ENCODE data around the gene BCAM. TPM values are rescaled to one million over a fixed set of nuclear protein-coding genes. Genes with fewer than 3 reads are reported as not detected.

The BCAM gene
- total and polyA plus RNA-seq, 7 donors: 1.2 to 36.3 (median 11.8) TPM

DNA sequence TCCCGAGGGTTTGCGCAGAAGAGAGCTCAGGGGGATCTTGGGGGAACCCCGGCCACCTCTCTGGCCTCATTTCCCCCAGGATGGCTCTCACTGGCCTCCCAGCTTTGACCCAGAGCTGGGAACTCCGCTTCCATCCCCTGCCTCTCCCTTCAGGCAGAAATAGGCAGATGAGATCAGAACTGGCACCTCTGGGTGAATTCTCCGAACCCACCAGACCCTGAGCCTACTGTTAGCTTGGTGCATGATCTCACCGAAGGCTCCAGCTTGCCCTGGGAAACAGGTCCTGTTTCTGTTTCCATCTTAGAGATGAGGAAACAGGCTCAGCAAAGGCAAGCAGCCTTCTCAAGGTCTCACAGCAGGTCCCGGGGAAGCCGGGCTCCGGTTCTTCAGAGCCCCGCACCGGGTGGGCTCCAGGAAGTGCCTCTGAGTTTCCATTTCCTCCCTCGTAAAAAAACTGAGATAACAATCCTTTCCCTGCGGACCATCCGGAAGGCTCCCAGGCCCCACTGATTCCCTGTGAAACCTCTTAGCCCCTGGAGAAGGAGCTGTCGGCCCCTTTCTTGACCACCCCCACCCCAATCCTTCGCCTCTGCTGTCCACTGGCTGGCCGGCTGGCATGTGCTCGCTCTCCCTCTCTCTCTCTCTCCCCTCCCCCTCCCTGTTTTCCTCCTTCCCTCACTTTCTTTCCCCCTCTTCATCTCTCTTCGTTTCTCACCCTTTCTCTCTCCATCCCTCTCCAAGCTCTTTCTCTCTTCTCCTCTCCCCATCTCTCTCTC is 39.3 kb downstream of the BCAM start:
- peak; percentile 75 for DNase-seq
- TF ChIP-seq POLR2A (IDR thresholded peaks at IDR 0.05) (no peak), EP300 (IDR thresholded peaks at IDR 0.05) (peak in 1 of 4 donors; percentile 4), POLR2AphosphoS5 (IDR thresholded peaks at IDR 0.05) (peak in 1 of 4 donors; percentile 12)
- TF ChIP-seq, protein P1, sequence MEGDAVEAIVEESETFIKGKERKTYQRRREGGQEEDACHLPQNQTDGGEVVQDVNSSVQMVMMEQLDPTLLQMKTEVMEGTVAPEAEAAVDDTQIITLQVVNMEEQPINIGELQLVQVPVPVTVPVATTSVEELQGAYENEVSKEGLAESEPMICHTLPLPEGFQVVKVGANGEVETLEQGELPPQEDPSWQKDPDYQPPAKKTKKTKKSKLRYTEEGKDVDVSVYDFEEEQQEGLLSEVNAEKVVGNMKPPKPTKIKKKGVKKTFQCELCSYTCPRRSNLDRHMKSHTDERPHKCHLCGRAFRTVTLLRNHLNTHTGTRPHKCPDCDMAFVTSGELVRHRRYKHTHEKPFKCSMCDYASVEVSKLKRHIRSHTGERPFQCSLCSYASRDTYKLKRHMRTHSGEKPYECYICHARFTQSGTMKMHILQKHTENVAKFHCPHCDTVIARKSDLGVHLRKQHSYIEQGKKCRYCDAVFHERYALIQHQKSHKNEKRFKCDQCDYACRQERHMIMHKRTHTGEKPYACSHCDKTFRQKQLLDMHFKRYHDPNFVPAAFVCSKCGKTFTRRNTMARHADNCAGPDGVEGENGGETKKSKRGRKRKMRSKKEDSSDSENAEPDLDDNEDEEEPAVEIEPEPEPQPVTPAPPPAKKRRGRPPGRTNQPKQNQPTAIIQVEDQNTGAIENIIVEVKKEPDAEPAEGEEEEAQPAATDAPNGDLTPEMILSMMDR (IDR thresholded peaks at IDR 0.05): peak in 1 of 4 experiments; percentile 7
- Histone ChIP-seq H3K27ac (peak overlapping the region; percentile 94 to 98 (median 96)), H3K9me3 (no peaks in the 10 kb centered on the region), H3K4me3 (peak overlapping the region; percentile 83 to 100 (median 96)), H3K4me1 (peaks cover 0 to 58% (median 39%) of the 10 kb centered on the region in 4 donors), H3K27me3 (no peaks in the 10 kb centered on the region), H3K36me3 (peaks cover 0 to 5% (median 0%) of the 10 kb centered on the region in 4 donors)
- WGBS, 2 donors: 36 to 39% methylated on average over 19 of the region's 19 CpGs
- intact Hi-C loops (cut with DNase I): loop anchor here (2.0 to 5.0 kb wide), 3 partner anchors 43 to 104 kb away; partner anchors contain the start of genes BCL3 and TOMM40

DNA sequence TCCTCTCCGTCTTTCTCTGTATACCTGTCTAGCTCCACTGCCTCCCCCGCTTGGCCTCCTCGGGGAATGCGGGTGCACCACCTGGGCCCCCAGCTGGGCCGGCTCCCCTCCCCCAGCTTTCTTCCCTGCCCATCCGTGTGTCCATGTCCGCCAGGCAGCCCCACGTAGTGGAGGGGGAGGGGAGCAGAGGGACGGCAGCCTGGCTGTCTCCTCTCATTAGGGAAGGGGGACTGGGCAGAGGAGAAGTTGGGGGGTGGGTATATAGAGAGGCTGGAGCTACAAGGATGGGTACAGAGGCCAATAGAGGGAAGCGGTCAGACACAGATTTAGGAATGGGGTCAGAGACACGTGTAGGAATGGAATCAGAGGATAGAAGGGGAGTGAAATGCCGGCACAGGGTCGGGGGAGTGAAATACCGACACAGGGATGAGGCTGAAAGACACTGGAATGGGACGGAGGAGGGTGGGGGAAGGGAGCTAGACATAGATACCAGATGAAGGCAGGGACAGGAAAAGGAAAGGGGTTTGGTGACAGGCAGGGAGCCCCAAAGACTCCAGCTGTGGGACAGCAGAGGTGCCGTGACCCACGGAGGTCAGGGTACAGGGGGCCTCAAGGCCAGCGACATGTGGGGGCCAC is 40.0 kb downstream of the BCAM start:
- Histone ChIP-seq H3K4me3 (peak overlapping the region; percentile 83 to 100 (median 96)), H3K4me1 (peaks cover 0 to 58% (median 39%) of the 10 kb centered on the region in 4 donors), H3K27ac (peak overlapping the region; percentile 94 to 98 (median 96)), H3K9me3 (no peaks in the 10 kb centered on the region), H3K27me3 (no peaks in the 10 kb centered on the region), H3K36me3 (peaks cover 0 to 5% (median 0%) of the 10 kb centered on the region in 4 donors)
- TF ChIP-seq POLR2AphosphoS5 (IDR thresholded peaks at IDR 0.05) (peak in 1 of 4 donors; percentile 13), POLR2A (IDR thresholded peaks at IDR 0.05) (no peak)
- 47 to 71% methylated on average over 18 of the region's 18 CpGs for WGBS, 2 donors
- peak; percentile 70 for DNase-seq
- intact Hi-C loops (cut with DNase I): loop anchor here (2.0 to 5.0 kb wide), 3 partner anchors 42 to 103 kb away; partner anchors contain the start of genes BCL3 and TOMM40

DNA sequence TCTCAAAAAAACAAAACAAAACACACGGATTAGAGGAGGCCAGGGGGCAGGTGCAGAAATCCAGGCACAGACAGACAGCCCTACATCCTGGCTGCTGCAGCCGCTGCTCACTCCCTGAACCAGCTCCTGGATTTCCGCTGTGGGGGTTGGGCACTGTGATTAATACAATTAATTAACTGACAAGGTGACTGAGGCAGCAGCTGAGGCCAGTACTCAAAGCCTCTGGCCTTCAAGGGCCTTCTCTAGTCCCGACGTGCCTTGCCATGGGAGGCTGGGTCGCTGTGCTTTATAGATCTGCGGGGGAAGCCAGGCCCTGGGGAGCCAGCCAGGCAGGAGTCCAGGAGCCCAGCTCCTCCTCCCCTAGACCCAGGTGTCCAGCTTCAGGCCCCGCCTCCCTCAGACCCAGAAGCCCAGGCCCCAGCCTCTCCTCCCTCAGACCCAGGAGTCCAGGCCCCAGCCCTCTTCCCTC is 41.8 kb downstream of the BCAM start:
- intact Hi-C loops (cut with DNase I): no loop called here
- Histone ChIP-seq H3K4me3 (no peak overlapping the region), H3K36me3 (peaks cover 0 to 5% (median 0%) of the 10 kb centered on the region in 4 donors), H3K27me3 (no peaks in the 10 kb centered on the region), H3K4me1 (peaks cover 0 to 45% (median 28%) of the 10 kb centered on the region in 4 donors), H3K9me3 (no peaks in the 10 kb centered on the region), H3K27ac (peak overlapping the region in 2 of 4 donors; percentile 94 to 98)
- peak; percentile 66 for DNase-seq
- no peak for TF ChIP-seq POLR2AphosphoS5 (IDR thresholded peaks at IDR 0.05)
- WGBS, 2 donors: 77 to 83% methylated on average over 8 of the region's 8 CpGs

DNA sequence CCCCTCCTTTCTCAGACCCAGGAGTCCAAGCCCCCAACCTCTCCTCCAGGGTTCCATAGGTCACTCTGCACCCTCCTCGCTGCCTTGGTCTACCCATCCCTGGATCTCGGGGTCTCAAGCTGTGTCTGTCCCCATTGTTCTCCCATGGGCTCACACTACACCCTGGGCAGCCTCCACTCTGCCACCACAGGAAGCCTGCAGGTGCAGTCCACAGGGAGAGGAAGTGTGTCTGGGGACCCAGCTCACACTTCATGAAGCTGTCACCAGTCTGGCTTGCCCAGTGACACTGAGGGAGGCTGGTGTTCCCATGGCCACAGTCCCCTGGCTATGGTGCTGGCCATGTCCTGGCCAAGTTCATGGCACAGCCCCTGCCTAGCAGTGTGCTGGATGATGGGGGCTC is 42.5 kb downstream of the BCAM start:
- H3K4me1 ChIP-seq: peaks cover 0 to 45% (median 28%) of the 10 kb centered on the region in 4 donors
- intact Hi-C loops (cut with DNase I): no loop called here
- DNase-seq: no peak
- H3K36me3 ChIP-seq: peaks cover 0 to 5% (median 0%) of the 10 kb centered on the region in 4 donors
- H3K9me3 ChIP-seq: no peaks in the 10 kb centered on the region
- WGBS, 2 donors: 56 to 83% methylated on average over 2 of the region's 2 CpGs
- H3K4me3 ChIP-seq: no peak overlapping the region
- H3K27me3 ChIP-seq: no peaks in the 10 kb centered on the region
- TF ChIP-seq POLR2A (IDR thresholded peaks at IDR 0.05): no peak
- no peak for TF ChIP-seq EP300 (IDR thresholded peaks at IDR 0.05)
- H3K27ac ChIP-seq: no peak overlapping the region

DNA sequence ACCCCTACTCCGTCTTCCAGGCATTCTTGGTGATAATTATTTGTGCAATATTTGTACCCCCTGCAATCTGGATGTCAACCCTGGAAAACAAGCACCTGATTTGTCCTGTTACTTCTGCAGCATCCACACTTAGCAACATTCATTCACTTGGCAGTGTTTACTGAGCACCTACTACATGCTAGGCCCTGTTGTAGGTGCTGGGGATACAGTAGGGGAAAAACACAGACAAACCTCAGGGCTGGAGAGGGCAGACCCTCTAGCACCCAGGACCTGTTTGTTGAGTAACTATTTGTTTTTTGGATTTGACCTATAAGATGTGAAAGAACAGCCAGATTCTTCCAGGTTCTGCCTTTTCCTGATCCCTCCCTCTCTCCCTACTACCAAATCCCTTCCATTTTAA is 46.7 kb downstream of the BCAM start:
- TF ChIP-seq POLR2AphosphoS5 (IDR thresholded peaks at IDR 0.05): no peak
- TF ChIP-seq, protein P1 (IDR thresholded peaks at IDR 0.05): no peak
- TF ChIP-seq EP300 (IDR thresholded peaks at IDR 0.05): no peak
- no peak for TF ChIP-seq POLR2A (IDR thresholded peaks at IDR 0.05)
- intact Hi-C loops (cut with DNase I): no loop called here
- H3K4me1 ChIP-seq: peaks cover 0 to 8% (median under 1%) of the 10 kb centered on the region in 4 donors
- DNase-seq: no peak
- WGBS, 2 donors: 93 to 98% methylated on average over 1 of the region's 1 CpG
- no peak overlapping the region for H3K4me3 ChIP-seq
- H3K27me3 ChIP-seq: no peaks in the 10 kb centered on the region
- H3K9me3 ChIP-seq: no peaks in the 10 kb centered on the region
- H3K36me3 ChIP-seq: peaks cover 0 to 5% (median 0%) of the 10 kb centered on the region in 4 donors
- no peak overlapping the region for H3K27ac ChIP-seq

Measured in sigmoid colon (tissue), 7 donors.